ENCODE measurements around the gene XYLT1.

XYLT1 gene

DNA sequence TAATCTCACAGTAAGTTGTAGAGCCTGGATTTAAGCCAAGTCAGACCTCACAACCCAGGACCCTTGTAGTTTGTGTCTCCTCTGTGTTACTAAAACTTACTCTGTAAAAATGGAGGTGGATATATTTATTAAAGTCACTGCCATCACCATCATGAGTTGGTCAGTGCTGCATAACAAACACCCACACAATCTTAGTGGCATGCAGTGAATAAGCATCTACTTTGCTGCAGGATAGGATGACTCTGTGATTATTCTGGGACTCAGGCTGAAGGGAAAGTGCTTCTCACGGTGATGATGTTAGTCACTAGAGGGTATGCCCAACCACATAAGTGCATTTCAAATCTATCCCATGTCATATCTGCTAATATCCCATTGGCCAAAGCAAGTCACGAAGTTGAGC is 398.7 kb downstream of the XYLT1 start:
- DNase-seq = no peak

DNA sequence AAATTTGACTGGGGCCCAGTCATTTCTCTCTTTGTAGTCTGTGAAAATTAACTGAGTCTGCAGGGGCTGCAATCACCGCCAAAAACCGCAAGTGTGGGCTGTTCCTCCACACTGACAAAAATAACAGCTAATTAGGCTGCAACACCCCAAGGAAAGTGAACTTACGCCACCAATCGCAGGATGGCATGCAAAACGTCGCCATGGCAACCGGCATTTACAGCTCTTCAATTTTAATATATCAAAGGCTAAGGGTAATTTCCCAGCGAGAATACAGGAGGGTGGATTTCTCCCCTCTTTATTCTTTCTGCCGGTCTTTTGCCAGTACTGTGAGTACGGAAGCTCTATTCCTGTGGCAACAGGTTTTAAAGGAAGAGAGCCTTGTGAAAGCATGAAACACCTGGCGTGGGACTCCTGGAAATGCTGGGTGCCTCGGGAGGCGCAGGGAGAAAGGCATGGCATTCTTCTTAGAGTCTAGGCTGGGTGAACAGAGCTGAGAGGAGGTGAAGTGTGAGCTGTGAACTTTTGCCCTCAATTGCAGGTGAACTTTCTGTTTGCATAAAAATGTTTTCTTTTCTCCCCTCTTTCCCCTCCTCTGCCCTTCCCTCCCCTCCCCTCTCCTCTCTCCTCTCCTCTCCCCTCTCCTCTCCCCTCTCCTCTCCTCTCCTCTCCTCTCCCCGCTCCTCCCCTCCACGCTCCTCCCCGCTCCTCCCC is 399.7 kb downstream of the XYLT1 start:
- no peak for DNase-seq

DNA sequence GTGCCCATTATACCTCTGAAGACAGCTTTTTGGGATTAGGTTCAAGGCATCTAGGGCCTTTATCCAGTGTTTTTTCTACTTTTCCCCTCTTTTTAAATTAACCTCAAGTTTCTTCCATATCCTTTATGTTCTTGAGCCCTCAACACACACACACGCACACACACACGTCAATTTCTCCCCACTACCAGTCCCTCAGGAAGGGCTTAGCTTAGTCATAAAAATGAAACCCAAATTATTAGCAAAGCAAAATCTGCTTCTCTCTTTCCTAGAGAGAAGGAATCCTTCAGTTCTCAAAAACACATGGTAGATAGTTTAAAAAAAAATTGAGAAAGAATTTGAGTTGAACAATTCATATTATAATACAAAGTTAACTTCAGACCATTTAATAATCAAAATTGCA is 401.1 kb downstream of the XYLT1 start:
- DNase-seq = no peak

DNA sequence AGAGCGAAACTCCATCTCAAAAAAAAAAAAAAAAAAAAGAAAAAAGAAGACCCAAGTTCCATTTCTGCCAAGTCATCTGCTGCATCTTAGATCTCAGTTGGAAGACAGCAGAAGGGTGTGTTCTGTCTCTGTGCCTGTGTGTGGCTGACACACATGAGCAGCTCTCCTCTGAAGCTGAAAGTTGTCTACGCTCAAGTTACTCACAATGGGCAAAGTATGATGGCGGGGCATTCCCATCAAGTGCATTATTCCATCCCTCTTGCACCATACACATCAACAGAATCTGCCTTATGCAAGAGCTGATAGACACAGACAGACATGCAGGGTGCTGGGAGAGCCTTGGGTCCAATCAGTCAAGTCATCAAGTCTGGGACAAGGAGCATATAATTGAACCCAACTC is 402.2 kb downstream of the XYLT1 start:
- no peak for DNase-seq

DNA sequence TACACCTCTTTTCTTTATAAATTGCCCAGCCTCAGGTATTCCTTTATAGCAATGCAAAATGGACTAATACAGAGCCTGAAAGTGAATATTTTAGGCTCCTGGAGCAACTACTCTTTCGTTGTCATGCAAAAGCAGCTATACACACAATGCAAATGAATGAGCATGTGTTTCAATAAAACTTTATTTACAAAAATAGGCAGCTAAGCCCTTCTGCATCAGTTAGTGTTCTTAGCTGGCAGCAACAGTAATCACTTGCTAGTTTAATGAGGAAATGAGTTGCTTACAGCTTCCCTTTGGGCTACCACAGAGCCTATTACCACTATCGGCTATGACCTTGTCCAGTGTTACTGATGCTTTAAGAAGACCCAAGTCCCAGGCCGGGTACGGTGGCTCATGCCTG is 402.9 kb downstream of the XYLT1 start:
- no peak for DNase-seq

DNA sequence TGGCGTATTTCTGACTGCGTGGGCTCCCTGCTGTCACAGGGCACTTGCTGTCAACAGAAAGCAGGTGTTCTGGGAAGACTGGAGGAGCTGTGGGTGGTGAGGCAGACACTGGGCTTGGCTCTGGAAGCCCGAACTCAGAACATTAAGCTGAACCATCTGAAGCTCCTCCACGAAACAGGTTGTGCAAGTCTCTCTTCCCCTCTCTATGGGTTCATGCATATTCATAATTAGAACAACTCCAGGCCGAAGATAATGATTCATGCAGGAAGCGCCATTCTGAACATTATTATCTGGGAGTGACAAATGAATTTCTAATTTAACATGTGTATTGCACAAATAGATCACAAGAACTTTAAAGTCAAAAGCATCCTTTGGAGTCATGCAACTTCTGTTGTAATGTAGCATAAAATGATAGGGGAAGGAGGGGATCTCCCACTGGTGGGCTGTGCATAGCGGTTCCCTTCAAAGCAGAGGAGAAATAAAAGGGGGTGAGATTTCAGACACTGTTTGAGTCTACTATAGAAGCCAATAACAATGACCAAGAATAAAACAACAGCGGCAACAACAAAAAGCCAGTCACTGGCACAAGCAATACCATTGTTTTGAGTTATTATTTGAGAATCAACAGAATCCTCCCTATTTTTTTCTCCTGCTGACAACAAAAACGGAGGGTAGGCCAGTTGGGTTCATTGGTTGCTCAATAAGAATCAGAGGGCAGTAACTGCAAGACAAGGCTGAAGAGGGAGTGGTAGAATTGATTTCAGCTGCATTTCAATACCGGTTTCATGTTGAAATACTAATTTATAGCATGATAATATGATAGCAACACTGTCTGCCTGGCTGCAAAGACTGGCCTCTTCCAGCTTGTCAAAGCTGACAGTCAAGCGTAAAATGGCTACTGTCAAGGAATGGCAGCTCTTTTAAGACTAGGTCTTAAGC is 407.3 kb downstream of the XYLT1 start:
- no peak for DNase-seq

DNA sequence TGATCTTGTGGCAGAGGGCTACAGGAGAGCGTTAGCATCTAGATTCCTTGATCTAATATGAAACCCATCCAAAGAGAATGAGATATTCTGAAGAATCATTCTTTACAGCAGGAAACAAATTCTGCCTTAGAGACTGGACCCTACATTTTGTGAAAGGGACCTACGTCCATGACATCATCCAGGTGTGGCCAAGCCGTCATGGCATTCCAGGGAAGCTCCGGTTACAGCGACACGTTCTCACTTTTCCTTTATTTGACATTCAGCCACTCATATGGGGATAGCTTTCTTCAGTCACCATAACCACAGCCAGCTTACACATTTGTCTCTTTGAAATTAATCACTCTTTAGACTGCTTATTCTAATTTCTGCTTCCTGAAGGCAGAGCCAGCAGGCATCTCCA is 408.1 kb downstream of the XYLT1 start:
- no peak for DNase-seq

DNA sequence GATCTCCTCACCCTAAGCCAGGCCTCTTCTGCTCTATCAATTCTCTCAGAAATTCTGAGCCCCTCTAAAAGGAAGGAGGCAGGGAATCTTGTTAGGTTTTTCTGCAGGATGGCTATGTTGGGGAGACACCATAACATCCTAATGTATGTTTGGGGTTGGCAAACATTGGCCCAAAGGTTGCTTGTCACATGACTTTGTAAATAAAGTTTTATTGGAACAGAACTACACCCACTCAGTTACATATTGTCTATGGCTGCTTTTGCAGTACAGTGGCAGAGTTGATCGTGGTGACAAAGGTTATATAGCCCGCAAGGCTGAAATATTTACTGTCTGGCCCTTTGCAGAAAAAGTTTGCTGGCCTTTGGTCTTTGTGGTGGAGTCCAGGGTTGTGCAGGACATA is 409.4 kb downstream of the XYLT1 start:
- DNase-seq = no peak

DNA sequence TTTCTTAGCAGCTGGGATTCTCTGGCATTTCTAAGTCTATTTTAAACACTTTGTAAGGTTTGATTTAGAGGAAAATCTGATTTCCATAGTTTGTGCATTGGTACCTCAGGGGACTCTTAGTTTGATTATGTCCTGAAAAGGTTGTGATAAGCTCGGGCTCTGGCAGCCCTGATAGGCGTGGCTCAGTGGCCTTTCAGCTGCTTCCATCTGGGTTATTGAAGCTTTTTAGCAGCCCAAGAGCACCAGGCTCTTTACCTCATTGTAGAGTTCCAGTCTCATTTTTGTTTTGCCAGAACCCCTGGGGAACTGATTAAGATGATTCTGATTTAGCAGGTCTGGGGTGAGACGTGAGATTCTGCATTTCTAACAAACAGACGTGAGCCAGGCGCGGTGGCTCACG is 412.3 kb downstream of the XYLT1 start:
- no peak for DNase-seq

DNA sequence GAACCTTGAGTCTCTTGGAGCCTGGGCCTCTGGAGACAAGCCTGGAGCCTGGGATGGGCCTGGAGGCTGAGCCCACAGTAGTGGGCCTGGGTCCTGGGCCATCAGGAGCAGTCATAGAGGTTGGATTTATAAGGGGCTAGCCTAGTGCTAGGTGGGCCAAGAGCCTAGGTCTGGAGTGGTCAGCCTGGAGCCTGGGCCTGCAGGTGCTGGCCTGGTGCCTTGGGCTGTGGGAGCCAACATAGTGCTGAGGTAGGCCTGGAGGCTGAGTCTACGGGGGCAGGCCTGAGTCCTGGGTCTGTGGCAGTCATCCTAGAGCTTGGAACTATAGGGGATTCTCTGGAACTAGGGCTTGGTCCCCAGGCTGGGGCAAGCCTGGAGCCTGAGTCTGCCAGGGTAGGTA is 414.1 kb downstream of the XYLT1 start:
- DNase-seq = no peak

DNA sequence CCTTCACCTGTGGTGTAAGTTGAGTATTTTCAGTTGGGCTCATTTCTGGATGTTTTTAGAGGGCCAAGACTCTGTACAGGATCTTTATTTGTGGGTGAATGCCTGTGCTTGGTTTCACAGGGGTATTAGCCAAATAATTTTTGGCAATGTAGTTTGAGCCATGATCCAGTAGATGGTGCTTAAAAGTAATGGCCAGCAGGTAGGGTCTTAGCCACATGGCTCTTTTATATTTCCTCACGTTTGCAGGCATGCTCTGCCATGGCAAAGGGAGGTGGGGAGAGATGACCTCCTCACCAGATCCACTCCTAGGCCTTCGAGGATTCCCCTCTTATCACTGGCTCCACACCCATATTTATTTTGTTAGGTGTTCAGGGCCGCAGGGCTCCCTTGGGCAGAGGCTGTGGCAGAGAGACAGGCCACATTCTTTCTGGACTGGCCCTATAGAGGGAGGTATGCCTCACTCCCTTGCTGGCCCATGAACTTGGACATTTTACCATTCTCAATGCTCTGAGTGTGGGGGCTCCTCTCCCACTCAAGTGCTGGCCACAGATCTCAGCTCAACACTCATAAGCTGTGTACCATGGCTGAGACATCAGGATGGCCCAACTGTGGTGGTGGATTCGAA is 417.1 kb downstream of the XYLT1 start:
- DNase-seq = no peak

Measured in COR-L47 (cell line).